GM15510 (cell line): ENCODE results near the gene GRM8.

ENCODE experiments used
- POLR2A ChIP-seq: IDR thresholded peaks from 3 replicates; pipeline ENCODE4 v1.6.1; 2011; ENCODE audit warnings: borderline replicate concordance; ENCODE audit not compliant: insufficient read length; ENCODE audit errors: extremely low read depth

The GRM8 gene

GRCh38 chr7:127194571-127194970, 58.2 kb downstream of the GRM8 start:
- no peak for TF ChIP-seq POLR2A

GRCh38 chr7:127189886-127190285, 62.9 kb downstream of the GRM8 start:
- no peak for TF ChIP-seq POLR2A

- no peak for TF ChIP-seq POLR2A
Observed at GRCh38 chr7:127189074-127189473, 63.7 kb downstream of the GRM8 start.

GRCh38 chr7:127187740-127188139, 65.0 kb downstream of the GRM8 start:
- TF ChIP-seq POLR2A: no peak

GRCh38 chr7:127186686-127187085, 66.1 kb downstream of the GRM8 start:
- no peak for TF ChIP-seq POLR2A

- TF ChIP-seq POLR2A: no peak
Observed at GRCh38 chr7:127177156-127177555, 75.6 kb downstream of the GRM8 start.

GRCh38 chr7:127162366-127162765, 90.4 kb downstream of the GRM8 start:
- TF ChIP-seq POLR2A: no peak

GRCh38 chr7:127158659-127159058, 94.1 kb downstream of the GRM8 start:
- TF ChIP-seq POLR2A: no peak

GRCh38 chr7:127154958-127155357, 97.8 kb downstream of the GRM8 start:
- TF ChIP-seq POLR2A: no peak

- no peak for TF ChIP-seq POLR2A
Observed at GRCh38 chr7:127154101-127154500, 98.6 kb downstream of the GRM8 start.

- TF ChIP-seq POLR2A: no peak
Observed at GRCh38 chr7:127153315-127153714, 99.4 kb downstream of the GRM8 start.

GRCh38 chr7:127152423-127152822, 100.3 kb downstream of the GRM8 start:
- TF ChIP-seq POLR2A: no peak

GRCh38 chr7:127151379-127151778, 101.4 kb downstream of the GRM8 start:
- TF ChIP-seq POLR2A: no peak

GRCh38 chr7:127150543-127150942, 102.2 kb downstream of the GRM8 start:
- no peak for TF ChIP-seq POLR2A

GRCh38 chr7:127146746-127147536, 105.8 kb downstream of the GRM8 start:
- TF ChIP-seq POLR2A: no peak

- TF ChIP-seq POLR2A: no peak
Observed at GRCh38 chr7:127137146-127137545, 115.6 kb downstream of the GRM8 start.
